ENCODE data around the gene MIDN. TPM values are rescaled to one million over a fixed set of nuclear protein-coding genes. Genes with fewer than 3 reads are reported as not detected.
A peak's percentile ranks its signal among the peaks of the same experiment; 100 is the strongest.

The MIDN gene
- total RNA-seq, 2 experiments from 2014 or later = 29.3 to 29.6 TPM

GRCh38 chr19:1235625-1236538, 12.5 kb upstream of the MIDN start:
- H3K4me1 Mint-ChIP-seq = peaks cover 13% of the 10 kb centered on the region
- no peak overlapping the region for H3K27ac Mint-ChIP-seq
- H3K4me3 Mint-ChIP-seq = peak overlapping the region; percentile 25
- H3K27me3 Mint-ChIP-seq = peaks cover 6% of the 10 kb centered on the region
- no peak for DNase-seq
- H3K36me3 Mint-ChIP-seq = no peaks in the 10 kb centered on the region
- no peaks in the 10 kb centered on the region for H3K9me3 Mint-ChIP-seq

- no peaks in the 10 kb centered on the region for H3K36me3 Mint-ChIP-seq
- peaks cover 6% of the 10 kb centered on the region for H3K27me3 Mint-ChIP-seq
- peaks cover 19% of the 10 kb centered on the region for H3K4me1 Mint-ChIP-seq
- no peaks in the 10 kb centered on the region for H3K9me3 Mint-ChIP-seq
- peak overlapping the region; percentile 25 for H3K4me3 Mint-ChIP-seq
- no peak overlapping the region for H3K27ac Mint-ChIP-seq
- no peak for DNase-seq
These were observed 11.8 kb upstream of the MIDN start for GRCh38 chr19:1236576-1236975.

GRCh38 chr19:1237027-1237659, 11.2 kb upstream of the MIDN start:
- no peak for DNase-seq
- Mint-ChIP-seq H3K27ac (no peak overlapping the region), H3K9me3 (no peaks in the 10 kb centered on the region), H3K27me3 (peaks cover 6% of the 10 kb centered on the region), H3K4me1 (peaks cover 19% of the 10 kb centered on the region), H3K36me3 (no peaks in the 10 kb centered on the region), H3K4me3 (peak overlapping the region; percentile 37)

DNA sequence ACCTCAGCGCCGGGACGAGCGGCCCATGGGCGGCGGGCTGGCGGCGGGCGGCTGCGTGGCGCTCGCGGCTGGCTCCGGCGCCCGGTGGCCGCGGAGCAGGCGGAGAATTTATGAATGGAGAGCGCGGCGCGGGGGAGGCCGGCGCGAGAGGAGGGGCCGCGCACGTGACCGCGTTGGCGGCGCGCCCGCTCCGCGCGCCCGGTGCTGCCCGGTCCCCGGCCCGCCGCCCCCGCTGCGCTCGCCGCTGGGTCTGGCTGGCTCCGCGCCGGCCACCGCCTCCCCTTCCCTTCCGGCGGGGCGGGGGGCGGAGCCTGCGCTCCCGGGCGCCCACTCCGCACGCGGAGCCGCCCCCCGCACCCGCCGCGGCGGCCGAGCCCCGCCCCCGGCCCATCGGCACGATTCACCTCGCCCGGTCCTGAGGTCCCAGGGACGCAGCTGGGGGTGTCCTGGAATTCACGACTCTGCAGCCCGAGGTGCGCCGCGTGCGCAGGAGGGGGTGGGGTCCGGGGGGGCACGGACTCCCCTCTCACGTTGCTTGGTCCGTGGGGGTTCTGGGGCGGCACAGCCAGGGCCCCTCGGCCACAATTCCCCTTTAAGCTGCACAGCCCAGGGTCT, 10.5 kb upstream of the MIDN start, which contains the start of gene CBARP:
Gene CBARP, minus strand, starts transcription at position 252 of the 615 bp plus-strand sequence. CDS start 1,905 bp downstream, outside the sequence.
- H3K9me3 Mint-ChIP-seq = no peaks in the 10 kb centered on the region
- peak within 1 kb of the TSS; percentile 75 for H3K4me3 Mint-ChIP-seq
- H3K4me1 Mint-ChIP-seq = peaks cover 20% of the 10 kb centered on the region
- peak; percentile 47 for DNase-seq
- H3K27ac Mint-ChIP-seq = no peak within 1 kb of the TSS
- peaks cover 6% of the 10 kb centered on the region for H3K27me3 Mint-ChIP-seq
- H3K36me3 Mint-ChIP-seq = no peaks in the 10 kb centered on the region

DNA sequence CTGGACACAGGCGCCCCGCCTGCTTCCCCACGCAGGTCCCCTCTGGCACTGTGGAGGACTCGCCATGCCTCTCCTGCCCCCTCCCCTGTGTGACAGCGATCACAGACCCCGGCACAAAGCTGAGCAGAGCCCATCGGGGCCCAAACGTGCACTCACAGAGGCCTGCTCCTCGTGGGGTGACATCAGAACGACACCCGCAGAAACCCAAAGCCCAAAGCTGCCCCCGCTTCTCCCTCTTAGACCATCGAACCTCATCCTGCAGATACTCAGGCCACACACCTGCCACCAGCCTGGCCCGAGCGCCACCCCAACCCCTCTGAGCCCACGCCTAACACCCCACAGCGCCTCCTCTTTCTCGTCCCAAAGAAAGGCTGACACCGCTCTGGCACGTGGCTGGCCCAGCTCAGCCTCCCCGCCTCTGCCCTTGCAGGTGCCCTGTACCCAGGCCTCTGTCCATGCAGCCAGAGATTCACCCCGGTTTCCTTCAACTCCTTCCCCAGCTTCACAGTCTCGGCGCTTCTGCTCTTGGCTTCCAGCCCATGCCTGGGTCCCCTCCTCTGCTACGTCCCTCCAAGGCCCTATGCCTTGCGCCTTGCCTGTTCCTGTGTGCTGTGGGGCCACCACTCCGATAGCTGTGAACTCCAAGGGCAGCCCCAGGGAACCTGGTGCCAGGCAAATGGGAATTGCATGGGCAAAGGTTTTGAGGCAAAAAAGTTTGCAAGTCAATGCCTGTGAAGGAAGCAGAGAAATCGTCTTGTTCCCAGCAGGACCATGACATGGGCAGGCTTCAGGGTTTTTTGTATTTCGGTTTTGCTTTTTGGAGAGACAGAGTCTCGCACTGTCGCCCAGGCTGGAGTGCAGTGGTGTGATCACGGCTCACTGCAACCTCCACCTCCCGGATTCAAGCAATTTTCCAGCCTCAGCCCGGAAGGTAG, 9.7 kb upstream of the MIDN start:
- Mint-ChIP-seq H3K27ac (no peak overlapping the region), H3K27me3 (peaks cover 6% of the 10 kb centered on the region), H3K36me3 (no peaks in the 10 kb centered on the region), H3K9me3 (no peaks in the 10 kb centered on the region), H3K4me1 (peaks cover 26% of the 10 kb centered on the region), H3K4me3 (peak overlapping the region; percentile 75)
- DNase-seq = no peak

- Mint-ChIP-seq H3K27me3 (peaks cover 6% of the 10 kb centered on the region), H3K4me1 (peaks cover 26% of the 10 kb centered on the region), H3K27ac (peak overlapping the region; percentile 51), H3K4me3 (peak overlapping the region; percentile 25), H3K9me3 (no peaks in the 10 kb centered on the region), H3K36me3 (no peaks in the 10 kb centered on the region)
- DNase-seq = no peak
These were observed 9.0 kb upstream of the MIDN start for GRCh38 chr19:1239420-1239795.

DNA sequence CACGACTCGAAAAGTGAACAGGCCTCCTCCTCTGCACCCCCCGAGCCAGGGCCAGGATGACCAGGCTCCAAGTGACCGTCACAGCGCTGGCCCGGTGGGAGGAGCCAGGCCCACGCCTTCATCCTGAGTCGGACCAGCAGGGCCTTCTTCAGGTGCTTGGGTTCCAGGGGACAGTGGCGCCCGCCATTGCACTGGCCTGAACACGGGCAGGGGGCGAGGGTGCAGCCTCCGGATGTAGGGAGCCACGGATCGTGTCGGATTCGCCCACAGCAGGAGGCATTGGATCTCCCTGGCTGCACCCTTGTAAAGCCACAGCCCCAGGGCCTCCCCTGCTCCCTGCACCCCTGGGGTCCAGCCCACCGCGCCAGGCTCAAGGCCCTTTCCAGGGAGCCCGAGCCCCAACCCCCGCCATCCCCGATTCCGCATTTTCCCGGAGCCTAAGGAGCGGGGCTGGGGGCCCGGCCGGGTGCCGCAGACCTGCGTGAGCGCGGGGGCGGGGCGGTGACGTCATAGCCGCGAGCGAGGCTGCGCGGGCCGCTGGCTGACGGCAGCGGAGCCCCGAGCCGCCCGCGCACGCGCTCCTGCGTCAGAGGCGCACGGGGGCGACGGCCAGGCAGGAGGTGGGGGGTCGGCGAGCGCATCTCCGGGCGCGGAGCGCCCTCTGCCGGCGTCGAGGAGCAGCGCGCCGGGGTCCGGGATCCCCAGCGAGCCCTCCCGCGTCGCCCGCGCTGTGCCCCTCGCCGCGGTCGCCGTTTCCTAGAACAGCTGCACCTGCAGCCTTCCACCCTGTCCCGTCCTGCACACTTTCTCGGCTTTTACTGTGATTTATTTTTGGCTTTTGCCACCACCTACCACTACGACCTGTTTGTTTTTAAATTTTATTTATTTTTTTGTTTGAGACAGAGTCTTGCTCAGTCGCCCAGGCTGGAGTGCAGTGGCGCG, 8.3 kb upstream of the MIDN start:
- Mint-ChIP-seq H3K9me3 (no peaks in the 10 kb centered on the region), H3K27ac (no peak overlapping the region), H3K4me3 (no peak overlapping the region), H3K4me1 (peaks cover 28% of the 10 kb centered on the region), H3K36me3 (peaks cover 2% of the 10 kb centered on the region), H3K27me3 (peaks cover 6% of the 10 kb centered on the region)
- DNase-seq = peak; percentile 98

- no peak for DNase-seq
- Mint-ChIP-seq H3K4me3 (peak overlapping the region; percentile 81), H3K4me1 (peaks cover 28% of the 10 kb centered on the region), H3K9me3 (no peaks in the 10 kb centered on the region), H3K27me3 (peaks cover 6% of the 10 kb centered on the region), H3K27ac (peak overlapping the region; percentile 84), H3K36me3 (peaks cover 2% of the 10 kb centered on the region)
These were observed 7.5 kb upstream of the MIDN start for GRCh38 chr19:1240925-1241324.

DNA sequence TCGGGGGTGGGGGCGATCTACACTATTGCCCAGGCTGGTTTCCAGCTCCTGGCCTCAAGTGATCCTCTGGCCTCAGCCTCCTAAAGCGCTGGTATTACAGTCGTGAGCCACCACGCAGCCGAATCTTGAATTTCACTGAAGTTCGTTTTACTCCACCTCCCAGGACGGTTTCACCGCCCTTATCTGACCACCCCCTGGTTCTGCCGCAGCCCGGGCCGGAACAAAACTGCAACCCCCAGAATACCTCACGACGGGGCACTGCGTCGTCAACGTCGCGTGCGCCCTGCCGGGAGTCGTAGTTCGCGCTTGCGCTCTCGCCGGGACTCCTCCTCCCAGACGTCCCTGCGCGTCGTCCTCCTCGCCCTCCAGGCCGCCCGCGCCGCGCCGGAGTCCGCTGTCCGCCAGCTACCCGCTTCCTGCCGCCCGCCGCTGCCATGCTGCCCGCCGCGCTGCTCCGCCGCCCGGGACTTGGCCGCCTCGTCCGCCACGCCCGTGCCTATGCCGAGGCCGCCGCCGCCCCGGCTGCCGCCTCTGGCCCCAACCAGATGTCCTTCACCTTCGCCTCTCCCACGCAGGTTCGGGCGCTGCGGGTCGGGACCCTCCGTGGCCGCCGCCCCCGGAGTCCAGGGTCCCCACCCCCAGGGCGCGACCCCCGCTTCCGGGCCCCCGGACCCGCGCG, 6.8 kb upstream of the MIDN start, which contains the start of gene ATP5F1D:
Gene ATP5F1D, plus strand, starts transcription at position 335 of the 679 bp plus-strand sequence. Its CDS starts 100 bp downstream, at position 435.
- H3K9me3 Mint-ChIP-seq = no peaks in the 10 kb centered on the region
- H3K36me3 Mint-ChIP-seq = peaks cover 2% of the 10 kb centered on the region
- peaks cover 28% of the 10 kb centered on the region for H3K4me1 Mint-ChIP-seq
- peak within 1 kb of the TSS; percentile 90 for H3K4me3 Mint-ChIP-seq
- peak; percentile 95 for DNase-seq
- H3K27ac Mint-ChIP-seq = peak within 1 kb of the TSS; percentile 90
- H3K27me3 Mint-ChIP-seq = peaks cover 6% of the 10 kb centered on the region

- H3K4me1 Mint-ChIP-seq = peaks cover 20% of the 10 kb centered on the region
- H3K4me3 Mint-ChIP-seq = peak overlapping the region; percentile 75
- H3K27ac Mint-ChIP-seq = peak overlapping the region; percentile 78
- peak; percentile 89 for DNase-seq
- peaks cover 2% of the 10 kb centered on the region for H3K36me3 Mint-ChIP-seq
- H3K27me3 Mint-ChIP-seq = no peaks in the 10 kb centered on the region
- no peaks in the 10 kb centered on the region for H3K9me3 Mint-ChIP-seq
These were observed 4.4 kb upstream of the MIDN start for GRCh38 chr19:1243768-1244692.

DNA sequence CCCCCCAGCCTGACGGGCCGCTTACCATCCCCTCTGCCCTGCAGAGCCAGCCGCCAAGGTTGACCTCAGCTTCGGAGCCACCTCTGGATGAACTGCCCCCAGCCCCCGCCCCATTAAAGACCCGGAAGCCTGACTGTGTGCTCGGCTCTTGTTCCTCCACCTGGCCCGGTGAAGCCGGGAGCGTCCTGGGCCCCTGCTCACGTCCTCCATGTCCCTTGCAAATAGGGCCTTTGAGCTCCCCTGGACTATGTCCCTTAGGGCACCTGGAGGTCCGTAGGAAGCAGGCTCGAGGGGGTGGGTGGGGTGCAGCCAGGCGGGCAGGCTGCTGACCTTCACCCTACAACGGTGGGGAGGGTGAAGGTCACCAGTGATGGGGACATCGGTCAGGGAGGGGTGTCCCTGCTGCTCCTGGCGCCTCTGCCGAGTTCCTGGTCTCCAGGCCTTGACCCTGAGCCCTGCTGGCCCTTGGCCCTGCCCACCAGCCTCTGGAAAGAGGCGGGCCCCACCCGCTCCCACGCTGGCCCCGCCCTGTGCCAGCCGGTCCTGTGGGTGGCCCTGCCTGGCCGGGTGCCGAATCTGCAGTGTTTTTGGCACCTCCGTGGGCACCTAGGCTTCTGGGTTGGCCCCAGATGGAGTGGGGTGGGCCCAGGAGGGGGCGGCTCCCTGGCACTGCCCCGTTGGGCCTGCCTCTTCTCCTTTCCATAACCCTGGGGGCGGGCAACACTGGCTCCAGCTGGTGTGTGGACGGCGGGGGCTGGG, 3.5 kb upstream of the MIDN start:
- no peak for DNase-seq
- H3K36me3 Mint-ChIP-seq = peaks cover 2% of the 10 kb centered on the region
- H3K27ac Mint-ChIP-seq = peak overlapping the region; percentile 78
- H3K4me1 Mint-ChIP-seq = peaks cover 16% of the 10 kb centered on the region
- no peaks in the 10 kb centered on the region for H3K27me3 Mint-ChIP-seq
- peak overlapping the region; percentile 75 for H3K4me3 Mint-ChIP-seq
- H3K9me3 Mint-ChIP-seq = no peaks in the 10 kb centered on the region
